Sigmoid colon (tissue), 7 donors: ENCODE measurements around the gene FADS3. TPM values are rescaled to one million over a fixed set of nuclear protein-coding genes. Genes with fewer than 3 reads are reported as not detected.
A peak's percentile ranks its signal among the peaks of the same experiment; 100 is the strongest.

Source experiments
- DNase-seq: peaks from one replicate; pipeline ENCODE4 v3.0.0-alpha.2; 2019
- H3K27ac ChIP-seq, 4 donors: fragments of 200-600 bp; sonication (generic); one replicate each; pipeline ENCODE4 v1.5.1; 2016 to 2019; ENCODE audit warnings: mild to moderate bottlenecking in 1 of 4
- H3K27me3 ChIP-seq, 3 donors: fragments of 200-600 bp; sonication (generic); one replicate each; pipeline ENCODE4 v1.5.1; 2019; ENCODE audit warnings: mild to moderate bottlenecking in 1 of 3
- H3K36me3 ChIP-seq, 4 donors: fragments of 200-600 bp; sonication (generic); one replicate each; pipeline ENCODE4 v1.5.1; 2016 to 2019
- H3K4me1 ChIP-seq, 4 donors: fragments of 200-600 bp; sonication (generic); one replicate each; pipeline ENCODE4 v1.5.1; 2017 to 2019
- H3K4me3 ChIP-seq, 4 donors: fragments of 200-600 bp; sonication (generic); one replicate each; pipeline ENCODE4 v1.5.1; 2017 to 2019; ENCODE audit warnings: mild to moderate bottlenecking in 2 of 4, moderate library complexity in 1 of 4
- H3K9me3 ChIP-seq, 4 donors: fragments of 200-600 bp in 3 of 4; sonication (generic) in 3 of 4; one replicate each; pipeline versions ENCODE4 v1.5.1 to v1.6.1; 2013 to 2019
- EP300 ChIP-seq, 4 donors: sonication (generic); formaldehyde crosslinking; IDR thresholded peaks; one replicate each; pipeline ENCODE4 v1.6.1; 2017; ENCODE audit warnings: antibody characterized with exemption in 4 of 4
- POLR2A ChIP-seq, 2 donors: fragments of 450-650 bp; IDR thresholded peaks; one replicate each; pipeline ENCODE4 v1.6.1; 2016; ENCODE audit warnings: antibody characterized with exemption in 2 of 2, mild to moderate bottlenecking in 2 of 2, moderate library complexity in 2 of 2
- POLR2AphosphoS5 ChIP-seq, 4 donors: sonication (generic); formaldehyde crosslinking; IDR thresholded peaks; one replicate each; pipeline ENCODE4 v1.6.1; 2017; ENCODE audit warnings: antibody characterized with exemption in 4 of 4
- WGBS, 2 donors: extraction: QIAGEN DNeasy Blood & Tissue Kit; methylation state at CpG; one replicate each; pipeline ENCODE4 v1.1.7; 2013; 5-methylcytosine and 5-hydroxymethylcytosine counted together
- intact Hi-C: fragments of 100-400 bp; cut with DNase I; formaldehyde crosslinking; loops from one replicate; pipeline ENCODE4 v1.15.1; 2023
- polyA plus RNA-seq, 3 donors: library from polyadenylated mRNA; stranded (reverse); fragments of 200-250 nt; gene quantifications; one replicate each; pipeline ENCODE4 v1.2.3, GENCODE V29; 2013
- total RNA-seq, 4 donors: library from RNA; depleted of rRNA; stranded (reverse); fragments of >200 nt; gene quantifications; one replicate each; pipeline ENCODE4 v1.1.0, GENCODE V29; 2016
- TF ChIP-seq, protein P1 (sequence below), 4 experiments: fragments of 450-650 bp in 3 of 4; fragments of 200-600 bp in 1 of 4; IDR thresholded peaks; one replicate each; pipeline ENCODE4 v1.5.1; 2016 to 2019; ENCODE audit warnings: antibody characterized with exemption in 4 of 4, mild to moderate bottlenecking in 3 of 4, moderate library complexity in 2 of 4
- donor health status: healthy with polysubstance abuse.
- donor health status: Bipolar disorder and iron deficiency.
- donor health status: healthy.

FADS3 gene
- total and polyA plus RNA-seq, 7 donors = 1.4 to 57.9 (median 21.5) TPM

DNA sequence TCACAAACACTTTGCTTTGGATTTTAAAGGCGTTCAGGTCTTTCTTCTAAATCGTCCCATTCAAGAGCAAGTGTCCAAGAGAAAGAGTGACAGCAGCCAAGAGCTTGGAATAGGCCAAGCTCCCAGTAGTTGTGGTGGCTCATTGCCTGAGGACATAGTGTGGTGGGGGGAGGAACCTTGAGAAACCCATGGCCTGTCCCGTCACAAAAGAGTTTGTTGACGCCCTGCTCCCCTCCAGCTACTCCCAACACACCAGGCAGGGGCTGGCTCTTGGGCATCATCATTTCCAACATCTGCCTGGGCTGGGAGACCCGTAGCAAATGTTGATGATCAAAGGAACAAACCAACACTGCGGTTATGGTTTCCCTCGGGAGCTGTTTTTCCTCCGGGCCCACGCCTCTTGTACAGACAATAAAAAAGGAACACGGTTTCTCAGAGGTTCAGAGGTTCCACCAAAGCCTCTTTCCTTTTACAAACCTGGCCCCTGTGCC is 20.8 kb downstream of the FADS3 start:
- no peaks in the 10 kb centered on the region for H3K9me3 ChIP-seq
- DNase-seq = no peak
- TF ChIP-seq POLR2AphosphoS5 (IDR thresholded peaks at IDR 0.05) (no peak), POLR2A (IDR thresholded peaks at IDR 0.05) (no peak)
- H3K4me1 ChIP-seq = peaks cover 0 to 10% (median 3%) of the 10 kb centered on the region in 4 donors
- no peak overlapping the region for H3K4me3 ChIP-seq
- intact Hi-C loops = no loop called here
- peak overlapping the region in 2 of 4 donors; percentile 4 to 46 for H3K27ac ChIP-seq
- 33 to 48% methylated on average over 10 of the region's 10 CpGs for WGBS, 2 donors
- H3K27me3 ChIP-seq = no peaks in the 10 kb centered on the region
- peaks cover 0 to 16% (median under 1%) of the 10 kb centered on the region in 4 donors for H3K36me3 ChIP-seq

DNA sequence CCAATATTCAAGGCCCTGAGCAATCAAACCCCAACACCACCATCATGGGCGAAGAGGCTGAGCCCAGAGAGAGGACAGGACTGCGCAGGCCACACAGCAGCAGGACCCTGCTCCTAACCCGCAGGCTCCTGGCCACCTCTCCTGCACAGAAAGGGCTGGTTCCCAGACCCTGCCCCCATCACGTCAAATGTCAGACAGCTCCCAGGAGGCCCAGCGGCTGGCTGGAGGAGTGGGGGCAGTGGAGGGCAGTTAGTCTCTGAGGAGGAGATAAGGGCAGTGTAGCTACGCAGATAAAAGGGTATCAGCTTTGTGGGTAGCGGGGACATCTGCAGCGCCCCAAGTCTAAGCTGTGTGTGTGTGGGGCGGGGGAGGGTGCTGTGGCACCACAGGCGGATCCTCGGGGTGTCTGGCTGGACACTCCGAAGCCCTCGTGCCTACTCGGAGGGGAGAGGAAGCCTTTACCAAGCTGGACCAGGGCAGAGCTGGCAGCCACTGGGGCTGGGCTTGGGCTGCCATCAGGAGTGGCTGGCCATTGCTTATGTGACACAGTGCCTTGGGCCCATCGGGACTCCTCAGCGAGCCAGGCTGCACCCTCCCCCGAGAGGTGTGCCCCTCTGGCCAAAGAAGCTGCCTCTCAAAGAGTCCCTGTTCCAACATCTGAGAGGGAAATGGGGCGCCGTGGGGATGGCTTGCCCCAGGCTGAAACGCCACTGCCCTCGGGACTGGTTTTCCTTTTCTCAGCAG is 21.5 kb downstream of the FADS3 start:
- H3K36me3 ChIP-seq = peaks cover 0 to 20% (median 0%) of the 10 kb centered on the region in 4 donors
- peak overlapping the region in 1 of 4 donors; percentile 4 for H3K27ac ChIP-seq
- 82 to 86% methylated on average over 21 of the region's 21 CpGs for WGBS, 2 donors
- no peak for DNase-seq
- no peak overlapping the region for H3K4me3 ChIP-seq
- H3K27me3 ChIP-seq = no peaks in the 10 kb centered on the region
- intact Hi-C loops = no loop called here
- TF ChIP-seq POLR2A (IDR thresholded peaks at IDR 0.05) (no peak), POLR2AphosphoS5 (IDR thresholded peaks at IDR 0.05) (no peak)
- TF ChIP-seq, protein P1, sequence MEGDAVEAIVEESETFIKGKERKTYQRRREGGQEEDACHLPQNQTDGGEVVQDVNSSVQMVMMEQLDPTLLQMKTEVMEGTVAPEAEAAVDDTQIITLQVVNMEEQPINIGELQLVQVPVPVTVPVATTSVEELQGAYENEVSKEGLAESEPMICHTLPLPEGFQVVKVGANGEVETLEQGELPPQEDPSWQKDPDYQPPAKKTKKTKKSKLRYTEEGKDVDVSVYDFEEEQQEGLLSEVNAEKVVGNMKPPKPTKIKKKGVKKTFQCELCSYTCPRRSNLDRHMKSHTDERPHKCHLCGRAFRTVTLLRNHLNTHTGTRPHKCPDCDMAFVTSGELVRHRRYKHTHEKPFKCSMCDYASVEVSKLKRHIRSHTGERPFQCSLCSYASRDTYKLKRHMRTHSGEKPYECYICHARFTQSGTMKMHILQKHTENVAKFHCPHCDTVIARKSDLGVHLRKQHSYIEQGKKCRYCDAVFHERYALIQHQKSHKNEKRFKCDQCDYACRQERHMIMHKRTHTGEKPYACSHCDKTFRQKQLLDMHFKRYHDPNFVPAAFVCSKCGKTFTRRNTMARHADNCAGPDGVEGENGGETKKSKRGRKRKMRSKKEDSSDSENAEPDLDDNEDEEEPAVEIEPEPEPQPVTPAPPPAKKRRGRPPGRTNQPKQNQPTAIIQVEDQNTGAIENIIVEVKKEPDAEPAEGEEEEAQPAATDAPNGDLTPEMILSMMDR (IDR thresholded peaks at IDR 0.05) = no peak
- H3K9me3 ChIP-seq = no peaks in the 10 kb centered on the region
- H3K4me1 ChIP-seq = peaks cover 0 to 10% (median 3%) of the 10 kb centered on the region in 4 donors

DNA sequence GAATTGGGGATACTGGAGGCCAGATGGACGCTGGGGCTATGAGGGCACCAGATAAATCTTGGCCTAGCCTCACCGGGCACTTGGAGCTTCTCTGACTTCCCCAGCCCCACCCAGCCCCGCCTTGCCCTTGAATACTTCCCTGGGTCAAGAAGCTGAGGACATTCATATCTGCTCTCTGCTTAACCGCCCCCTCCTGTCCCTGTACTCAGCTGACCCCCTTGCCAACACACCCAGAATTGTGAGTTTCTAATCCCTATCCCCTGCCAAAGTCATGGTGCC is 22.0 kb downstream of the FADS3 start:
- 46 to 78% methylated on average over 4 of the region's 4 CpGs for WGBS, 2 donors
- no peaks in the 10 kb centered on the region for H3K27me3 ChIP-seq
- TF ChIP-seq POLR2AphosphoS5 (IDR thresholded peaks at IDR 0.05) = no peak
- no peak for TF ChIP-seq EP300 (IDR thresholded peaks at IDR 0.05)
- TF ChIP-seq, protein P1 (IDR thresholded peaks at IDR 0.05) = no peak
- TF ChIP-seq POLR2A (IDR thresholded peaks at IDR 0.05) = no peak
- H3K27ac ChIP-seq = no peak overlapping the region
- peaks cover 0 to 10% (median 3%) of the 10 kb centered on the region in 4 donors for H3K4me1 ChIP-seq
- no peak for DNase-seq
- intact Hi-C loops = no loop called here
- peaks cover 0 to 25% (median 0%) of the 10 kb centered on the region in 4 donors for H3K36me3 ChIP-seq
- no peak overlapping the region for H3K4me3 ChIP-seq
- H3K9me3 ChIP-seq = no peaks in the 10 kb centered on the region

DNA sequence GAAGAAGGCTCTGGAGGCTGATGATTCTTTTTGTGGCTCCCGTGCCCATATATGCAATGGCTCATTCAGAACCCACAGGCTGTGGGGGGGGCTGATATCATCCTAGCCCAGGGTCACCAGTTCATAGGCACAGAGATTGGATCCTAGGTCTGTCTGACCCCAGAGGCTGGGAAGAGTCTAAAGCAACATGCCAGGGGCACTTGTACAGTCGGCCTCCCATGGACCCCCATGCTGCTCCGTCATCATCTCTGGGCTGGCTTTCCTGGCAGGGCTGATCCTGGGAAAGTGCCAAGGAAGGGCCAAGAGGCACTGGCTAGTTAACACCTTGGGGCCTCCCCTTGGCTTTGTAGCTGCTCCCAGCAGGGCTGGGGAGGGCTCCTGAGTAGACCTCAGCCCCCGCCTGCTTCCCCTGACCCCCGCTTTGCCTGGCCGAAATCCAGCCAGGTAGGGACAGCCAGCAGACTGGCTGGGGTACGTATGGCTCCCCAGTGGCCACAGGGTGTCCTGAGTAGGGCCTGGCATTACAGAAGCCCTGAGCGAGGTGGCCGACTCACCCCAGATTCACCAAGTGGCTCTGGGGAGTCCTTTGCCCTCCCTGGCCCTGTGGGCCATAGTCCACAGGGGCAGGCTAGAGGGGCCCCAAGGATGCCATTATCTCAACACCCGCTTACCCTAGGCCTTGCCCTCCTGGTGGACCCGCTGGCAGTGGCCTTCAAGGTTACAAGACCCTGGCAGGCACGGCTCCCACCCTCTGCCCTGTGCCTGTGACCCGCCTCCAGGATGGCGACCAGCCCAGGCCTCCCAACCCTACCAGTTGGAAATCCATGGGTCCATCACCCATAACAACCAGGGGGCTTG is 22.5 kb downstream of the FADS3 start:
- 87 to 88% methylated on average over 14 of the region's 14 CpGs for WGBS, 2 donors
- no peak overlapping the region for H3K4me3 ChIP-seq
- H3K9me3 ChIP-seq = no peaks in the 10 kb centered on the region
- intact Hi-C loops = no loop called here
- H3K36me3 ChIP-seq = peaks cover 0 to 31% (median 0%) of the 10 kb centered on the region in 4 donors
- H3K4me1 ChIP-seq = peaks cover 0 to 10% (median 3%) of the 10 kb centered on the region in 4 donors
- no peak overlapping the region for H3K27ac ChIP-seq
- no peaks in the 10 kb centered on the region for H3K27me3 ChIP-seq
- DNase-seq = no peak
- TF ChIP-seq, protein P1 (IDR thresholded peaks at IDR 0.05) = no peak
- TF ChIP-seq POLR2A (IDR thresholded peaks at IDR 0.05) = no peak
- TF ChIP-seq EP300 (IDR thresholded peaks at IDR 0.05) = no peak

DNA sequence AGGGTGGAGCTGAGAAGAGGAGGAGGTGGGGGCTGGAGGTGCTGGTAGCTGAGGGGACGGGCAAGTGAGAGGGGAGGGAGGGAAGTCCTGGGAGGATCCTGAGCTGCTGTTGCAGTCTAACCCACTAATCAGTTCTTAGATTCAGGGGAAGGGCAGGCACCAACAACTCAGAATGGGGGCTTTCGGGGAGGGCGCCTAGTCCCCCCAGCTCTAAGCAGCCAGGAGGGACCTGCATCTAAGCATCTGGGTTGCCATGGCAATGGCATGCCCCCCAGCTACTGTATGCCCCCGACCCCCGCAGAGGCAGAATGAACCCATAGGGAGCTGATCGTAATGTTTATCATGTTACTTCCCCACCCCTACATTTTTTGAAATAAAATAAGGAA is 24.4 kb downstream of the FADS3 start:
- H3K27me3 ChIP-seq = no peaks in the 10 kb centered on the region
- no peak overlapping the region for H3K4me3 ChIP-seq
- peaks cover 0 to 43% (median 0%) of the 10 kb centered on the region in 4 donors for H3K36me3 ChIP-seq
- TF ChIP-seq POLR2AphosphoS5 (IDR thresholded peaks at IDR 0.05) (no peak), EP300 (IDR thresholded peaks at IDR 0.05) (no peak), POLR2A (IDR thresholded peaks at IDR 0.05) (no peak)
- TF ChIP-seq, protein P1 (IDR thresholded peaks at IDR 0.05) = no peak
- H3K27ac ChIP-seq = no peak overlapping the region
- intact Hi-C loops = no loop called here
- no peaks in the 10 kb centered on the region for H3K9me3 ChIP-seq
- H3K4me1 ChIP-seq = peaks cover 0 to 10% (median 3%) of the 10 kb centered on the region in 4 donors
- no peak for DNase-seq
- WGBS, 2 donors = 90 to 95% methylated on average over 6 of the region's 6 CpGs
